C4-2B (cell line): ENCODE results near the gene CCL14.

ENCODE experiments used
- ZFX ChIP-seq: fragments of 450-650 bp; IDR thresholded peaks from 2 replicates; pipeline ENCODE4 v1.6.1; 2017
- TF ChIP-seq, protein P1 (sequence below): fragments of 450-650 bp; conservative IDR thresholded peaks from 2 replicates; pipeline ENCODE4 v1.5.1; 2017; ENCODE audit warnings: mild to moderate bottlenecking

DNA sequence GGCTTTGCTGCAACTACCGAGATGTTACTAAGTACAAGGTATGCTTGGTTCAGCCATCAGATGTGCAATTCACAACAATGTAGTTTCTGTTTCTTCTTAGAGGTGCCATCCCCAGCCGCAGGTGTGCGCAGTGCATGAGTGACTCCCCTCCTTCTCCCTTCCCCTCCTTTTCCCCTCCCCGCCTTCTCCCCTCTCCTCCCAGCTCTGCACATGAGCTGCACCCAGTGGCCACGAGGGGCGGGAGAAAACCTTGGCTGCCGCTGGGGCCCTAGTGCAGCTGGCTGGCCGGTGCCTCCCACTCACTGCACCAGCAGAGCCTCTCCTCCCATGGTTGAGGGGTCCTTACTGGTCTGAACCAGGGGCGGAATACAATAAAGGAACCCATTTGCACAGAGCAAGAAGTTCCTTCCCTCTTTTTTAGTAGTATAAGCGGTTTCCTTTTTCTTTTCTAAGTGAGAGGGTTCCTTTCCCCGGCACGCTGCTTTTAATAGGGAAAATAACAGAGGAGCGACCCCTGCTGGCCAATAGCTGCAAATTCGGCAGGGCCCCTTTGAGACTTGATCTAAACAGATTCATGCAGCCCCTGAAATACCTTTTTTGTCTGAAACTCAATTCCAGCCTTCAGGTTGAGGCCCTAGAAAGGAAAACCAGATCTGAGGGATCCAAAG is 22.6 kb upstream of the CCL14 start:
- TF ChIP-seq, protein P1, sequence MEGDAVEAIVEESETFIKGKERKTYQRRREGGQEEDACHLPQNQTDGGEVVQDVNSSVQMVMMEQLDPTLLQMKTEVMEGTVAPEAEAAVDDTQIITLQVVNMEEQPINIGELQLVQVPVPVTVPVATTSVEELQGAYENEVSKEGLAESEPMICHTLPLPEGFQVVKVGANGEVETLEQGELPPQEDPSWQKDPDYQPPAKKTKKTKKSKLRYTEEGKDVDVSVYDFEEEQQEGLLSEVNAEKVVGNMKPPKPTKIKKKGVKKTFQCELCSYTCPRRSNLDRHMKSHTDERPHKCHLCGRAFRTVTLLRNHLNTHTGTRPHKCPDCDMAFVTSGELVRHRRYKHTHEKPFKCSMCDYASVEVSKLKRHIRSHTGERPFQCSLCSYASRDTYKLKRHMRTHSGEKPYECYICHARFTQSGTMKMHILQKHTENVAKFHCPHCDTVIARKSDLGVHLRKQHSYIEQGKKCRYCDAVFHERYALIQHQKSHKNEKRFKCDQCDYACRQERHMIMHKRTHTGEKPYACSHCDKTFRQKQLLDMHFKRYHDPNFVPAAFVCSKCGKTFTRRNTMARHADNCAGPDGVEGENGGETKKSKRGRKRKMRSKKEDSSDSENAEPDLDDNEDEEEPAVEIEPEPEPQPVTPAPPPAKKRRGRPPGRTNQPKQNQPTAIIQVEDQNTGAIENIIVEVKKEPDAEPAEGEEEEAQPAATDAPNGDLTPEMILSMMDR, result peak; percentile 85
- TF ChIP-seq ZFX, result no peak
